Caco-2 (cell line): Measurements from ENCODE around the gene IFNA13. TPM values are rescaled to one million over a fixed set of nuclear protein-coding genes. Genes with fewer than 3 reads are reported as not detected.

Source experiments
- BruUV-seq: library from RNA; stranded (reverse); fragments of 400-500 nt; replicated peaks from 2 replicates; lab custom pipeline; 2021; lab: Mats Ljungman, UMichigan
- CTCF ChIA-PET: fragments of 300-600 bp; sonication (Branson Sonifier 250); formaldehyde crosslinking; loops from one replicate; lab custom pipeline; 2022; ENCODE audit warnings: antibody characterized with exemption; lab: Charles Lee
- POLR2A ChIA-PET: fragments of 300-600 bp; sonication (Branson Sonifier 250); formaldehyde crosslinking; loops from one replicate; lab custom pipeline; 2022; ENCODE audit warnings: antibody characterized with exemption; lab: Charles Lee
- DNase-seq, 2 experiments: peaks; one replicate each; pipeline versions ENCODE4 v3.0.0 to v3.0.0-alpha.2; 2020 to 2022
- H3K27me3 ChIP-seq: replicated peaks from 2 replicates; pipeline ENCODE4 v1.6.0; 2011; ENCODE audit warnings: low read length; ENCODE audit not compliant: control insufficient read depth, insufficient read depth
- H3K36me3 ChIP-seq: 2 replicates; pipeline ENCODE4 v1.5.1; 2011; ENCODE audit warnings: low read length; ENCODE audit not compliant: control insufficient read depth, insufficient read depth
- H3K4me1 ChIP-seq: fragments of 250-450 bp; sonication (Bioruptor Pico); 2 replicates; pipeline ENCODE4 v1.5.1; 2020; ENCODE audit warnings: mild to moderate bottlenecking
- H3K4me3 ChIP-seq: 2 replicates; pipeline ENCODE4 v1.5.1; 2011; ENCODE audit warnings: low read depth, mild to moderate bottlenecking, control low read depth, low read length
- H3K9me3 ChIP-seq: fragments of 250-450 bp; sonication (Bioruptor Pico); 2 replicates; pipeline ENCODE4 v1.5.1; 2020; ENCODE audit warnings: mild to moderate bottlenecking, moderate library complexity
- H3K27ac Mint-ChIP-seq: one replicate; pipeline ENCODE4 v1.8.0; 2022; ENCODE audit warnings: mixed read lengths; ENCODE audit not compliant: unreplicated experiment
- H3K27me3 Mint-ChIP-seq: one replicate; pipeline ENCODE4 v1.8.0; 2022; ENCODE audit warnings: mixed read lengths; ENCODE audit not compliant: insufficient read depth, unreplicated experiment
- H3K36me3 Mint-ChIP-seq: one replicate; pipeline ENCODE4 v1.8.0; 2022; ENCODE audit warnings: mild to moderate bottlenecking, mixed read lengths; ENCODE audit not compliant: insufficient read depth, unreplicated experiment
- H3K4me1 Mint-ChIP-seq: one replicate; pipeline ENCODE4 v1.8.0; 2022; ENCODE audit warnings: low read depth, mixed read lengths; ENCODE audit not compliant: unreplicated experiment
- H3K4me3 Mint-ChIP-seq: one replicate; pipeline ENCODE4 v1.8.0; 2022; ENCODE audit warnings: mild to moderate bottlenecking, moderate library complexity, mixed read lengths; ENCODE audit not compliant: unreplicated experiment
- H3K9me3 Mint-ChIP-seq: one replicate; pipeline ENCODE4 v1.8.0; 2022; ENCODE audit warnings: mixed read lengths; ENCODE audit not compliant: unreplicated experiment
- CTCF ChIP-seq, 2 experiments: fragments of 200-600 bp in 1 of 2; IDR thresholded peaks; 1 replicate in 1 of 2; 2 replicates in 1 of 2; pipeline versions ENCODE4 v1.5.1 to v1.8.0; 2011 to 2022; ENCODE audit warnings: antibody characterized with exemption in 1 of 2, control low read depth in 1 of 2, inconsistent platforms in 1 of 2, low read depth in 1 of 2, low read length in 1 of 2, mild to moderate bottlenecking in 1 of 2, moderate library complexity in 1 of 2; ENCODE audit not compliant: insufficient read depth in 1 of 2, severe bottlenecking in 1 of 2, unreplicated experiment in 1 of 2
- intact Hi-C: fragments of 100-400 bp; cut with micrococcal nuclease; formaldehyde crosslinking; loops from one replicate; pipeline ENCODE4 v1.10.0; 2022; ENCODE audit not compliant: unreplicated experiment
- total RNA-seq: library from RNA; stranded (reverse); gene quantifications from 2 replicates; pipeline ENCODE4 v1.2.3, GENCODE V29; 2022

The IFNA13 gene
- total RNA-seq, 1 experiment from 2014 or later = not detected

DNA sequence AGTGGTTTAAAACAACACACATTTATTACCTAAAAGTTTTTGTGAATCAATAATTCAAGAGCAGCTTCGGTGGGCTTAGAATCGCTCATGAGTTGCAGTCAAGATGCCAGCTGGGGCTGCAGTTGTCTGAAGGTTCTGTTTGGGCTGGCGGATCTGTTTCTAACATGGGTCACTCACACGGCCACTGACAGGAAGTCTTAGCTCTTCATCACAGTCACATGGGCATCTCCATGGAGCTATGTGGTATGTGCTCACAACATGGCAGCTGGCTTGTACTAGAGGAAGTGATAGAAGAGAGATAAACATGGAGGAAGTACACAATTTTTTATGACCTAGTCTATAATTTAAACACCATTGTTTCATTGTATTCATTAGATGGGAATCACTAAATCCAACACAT is 43.8 kb downstream of the IFNA13 start:
- TF ChIP-seq CTCF (IDR thresholded peaks at IDR 0.05; ENCODE audit: insufficient read depth in 1 of 2, low read depth in 1 of 2, low read length in 1 of 2, severe bottlenecking in 1 of 2, unreplicated experiment in 1 of 2) = no peak
- Histone ChIP-seq H3K4me3 (no peak overlapping the region), H3K36me3 (no peaks in the 10 kb centered on the region), H3K27me3 (no peaks in the 10 kb centered on the region), H3K9me3 (no peaks in the 10 kb centered on the region), H3K4me1 (no peaks in the 10 kb centered on the region)
- Mint-ChIP-seq H3K4me3 (no peak overlapping the region), H3K27me3 (no peaks in the 10 kb centered on the region), H3K9me3 (no peaks in the 10 kb centered on the region), H3K4me1 (no peaks in the 10 kb centered on the region), H3K27ac (no peak overlapping the region), H3K36me3 (peaks cover 16% of the 10 kb centered on the region)
- intact Hi-C loops = no loop called here
- ChIA-PET CTCF (interaction anchor here (0.7 kb wide), 1 partner anchor 330 kb away, joined by 3 read pairs; no protein-coding TSS in a partner anchor), POLR2A (no interaction called here)
- no peak for DNase-seq
- BruUV-seq = no TSS peak

DNA sequence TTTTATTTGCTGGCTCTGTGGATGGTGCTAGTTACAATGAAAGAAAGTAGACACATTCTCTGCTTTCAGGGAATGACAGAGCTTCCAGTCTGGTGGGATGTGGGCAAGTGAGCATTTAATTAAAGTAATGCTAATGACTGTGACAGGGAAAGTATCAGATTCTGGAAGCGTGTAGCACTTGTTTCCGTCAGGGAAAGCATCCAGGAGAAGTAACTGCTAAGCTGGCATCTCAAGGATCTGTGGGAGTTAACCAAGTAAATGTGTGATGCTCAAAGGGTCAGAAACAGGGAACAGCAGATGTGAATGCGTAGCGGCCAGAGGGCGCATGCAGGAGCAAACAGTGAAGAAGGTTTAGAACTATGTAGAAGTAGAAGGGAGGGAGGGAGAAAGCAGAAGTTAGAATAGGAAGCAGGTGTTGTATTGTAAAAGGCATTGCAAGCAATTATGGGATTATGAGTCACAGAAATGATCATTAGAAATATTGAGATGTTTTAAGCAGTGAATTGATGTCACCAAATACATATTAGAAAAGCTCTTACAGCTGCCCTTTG is 44.9 kb downstream of the IFNA13 start:
- H3K27me3 Mint-ChIP-seq = no peaks in the 10 kb centered on the region
- H3K9me3 Mint-ChIP-seq = no peaks in the 10 kb centered on the region
- BruUV-seq = no TSS peak
- H3K27me3 ChIP-seq = no peaks in the 10 kb centered on the region
- intact Hi-C loops = no loop called here
- no peak overlapping the region for H3K4me3 ChIP-seq
- no peak overlapping the region for H3K4me3 Mint-ChIP-seq
- no peaks in the 10 kb centered on the region for H3K4me1 ChIP-seq
- H3K36me3 Mint-ChIP-seq = peaks cover 16% of the 10 kb centered on the region
- H3K9me3 ChIP-seq = no peaks in the 10 kb centered on the region
- CTCF ChIA-PET = no interaction called here
- no peaks in the 10 kb centered on the region for H3K36me3 ChIP-seq
- DNase-seq = no peak
- no peaks in the 10 kb centered on the region for H3K4me1 Mint-ChIP-seq
- TF ChIP-seq CTCF (IDR thresholded peaks at IDR 0.05; ENCODE audit: insufficient read depth in 1 of 2, low read depth in 1 of 2, low read length in 1 of 2, severe bottlenecking in 1 of 2, unreplicated experiment in 1 of 2) = no peak
- POLR2A ChIA-PET = no interaction called here
- no peak overlapping the region for H3K27ac Mint-ChIP-seq

GRCh38 chr9:21320465-21320864 is 47.4 kb downstream of the IFNA13 start:
- Histone ChIP-seq H3K4me1 (no peaks in the 10 kb centered on the region), H3K36me3 (no peaks in the 10 kb centered on the region), H3K27me3 (no peaks in the 10 kb centered on the region), H3K9me3 (no peaks in the 10 kb centered on the region), H3K4me3 (no peak overlapping the region)
- DNase-seq = no peak
- Mint-ChIP-seq H3K4me1 (peaks cover 5% of the 10 kb centered on the region), H3K9me3 (no peaks in the 10 kb centered on the region), H3K36me3 (peaks cover 16% of the 10 kb centered on the region), H3K27me3 (peaks cover 4% of the 10 kb centered on the region), H3K4me3 (no peak overlapping the region), H3K27ac (no peak overlapping the region)
- CTCF ChIA-PET = no interaction called here
- intact Hi-C loops = no loop called here
- POLR2A ChIA-PET = no interaction called here
- no TSS peak for BruUV-seq
- no peak for TF ChIP-seq CTCF (IDR thresholded peaks at IDR 0.05; ENCODE audit: insufficient read depth in 1 of 2, low read depth in 1 of 2, low read length in 1 of 2, severe bottlenecking in 1 of 2, unreplicated experiment in 1 of 2)
